Placental pericyte (primary cell): ENCODE measurements around the gene LIMA1. TPM values are rescaled to one million over a fixed set of nuclear protein-coding genes. Genes with fewer than 3 reads are reported as not detected.
A peak's percentile ranks its signal among the peaks of the same experiment; 100 is the strongest.

Experiments
- small RNA-seq: library from RNA; depleted of rRNA; stranded (forward); fragments of <200 nt; gene quantifications from one replicate; pipeline ENCODE3, GENCODE V24; 2012; ENCODE audit warnings: low replicate concordance
- total RNA-seq: library from RNA; depleted of rRNA; stranded (reverse); fragments of >200 nt; gene quantifications from 2 replicates; pipeline ENCODE4 v1.2.3, GENCODE V29; 2012

Gene LIMA1
- total RNA-seq = 85.1 and 157 TPM in 2 replicates

GRCh38 chr12:50283229-50283923 lies at the start of gene LIMA1:
Gene LIMA1 (minus strand): TSS chr12:50283520. CDS start chr12:50248751, 34,769 bp downstream.

DNA sequence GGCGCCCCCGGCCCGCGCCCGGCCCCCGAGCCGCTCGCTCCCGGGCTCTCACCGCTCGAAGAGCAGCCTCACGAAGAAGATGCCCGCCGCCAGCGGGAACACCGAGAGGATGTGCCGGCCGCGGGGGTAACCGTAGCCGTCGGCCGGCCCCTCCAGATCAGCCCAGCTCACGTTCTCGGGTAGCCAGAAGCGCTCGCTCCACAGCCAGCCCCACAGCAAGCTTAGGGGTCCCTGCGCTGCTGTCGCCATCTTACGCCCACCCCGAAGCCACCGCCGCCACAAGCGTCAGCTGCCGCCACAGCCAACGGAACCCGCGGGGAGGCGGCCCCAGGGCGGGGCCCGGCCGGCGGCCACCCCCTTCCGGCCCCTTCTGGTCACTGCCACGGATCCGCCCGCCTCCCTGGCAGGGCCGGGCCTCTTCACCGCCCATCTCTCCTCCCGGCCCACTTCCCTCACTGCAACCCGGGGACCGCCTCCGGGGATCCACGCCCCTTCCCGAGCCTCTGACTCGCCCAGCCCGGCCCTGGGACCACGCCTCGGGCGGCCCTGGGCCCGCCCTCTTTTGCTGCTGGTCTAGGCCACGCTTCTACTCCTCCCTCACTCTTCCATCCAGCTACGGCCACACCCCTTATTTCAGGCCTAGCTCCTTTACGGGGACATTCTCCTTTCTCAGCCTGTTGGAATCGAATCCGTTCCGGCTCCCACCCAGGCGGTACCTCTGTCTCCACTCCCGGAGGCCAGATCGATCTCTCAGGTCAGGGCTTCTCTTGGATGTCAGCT lies 116.1 kb downstream of the LIMA1 start, which contains the start of gene CERS5:
Gene CERS5, minus strand, starts transcription at position 321 of the 780 bp plus-strand sequence. Its CDS starts 72 bp downstream, at position 249.

Small RNAs within 50 kb of the gene (small RNA-seq; reads per million reads assigned to genes)
- gene MIR1293 (3.8 reads per million, percentile 83 among the genes with 10 or more reads in this experiment), gene RNU6-1093P (not detected)

Other genes starting within 250 kb of the LIMA1 start
- 0.72 and 3.5 TPM in 2 replicates for gene ASIC1, start 225.9 kb downstream of the LIMA1 start, total RNA-seq
- 52.3 and 89.6 TPM in 2 replicates for gene SMARCD1, start 198.2 kb downstream of the LIMA1 start, total RNA-seq
- not detected in 2 replicates for gene GPD1, start 179.5 kb downstream of the LIMA1 start, total RNA-seq
- gene COX14, start 171.3 kb downstream of the LIMA1 start, total RNA-seq = 28.8 and 29.8 TPM in 2 replicates
- gene CERS5, start 116.2 kb downstream of the LIMA1 start, total RNA-seq = 34.9 and 36.8 TPM in 2 replicates
- not detected in 2 replicates for gene FAM186A, start 113.1 kb upstream of the LIMA1 start, total RNA-seq
- gene LARP4, start 117.4 kb upstream of the LIMA1 start, total RNA-seq = 21.7 and 38.7 TPM in 2 replicates
- gene DIP2B, start 221.5 kb upstream of the LIMA1 start, total RNA-seq = 35.9 and 67.7 TPM in 2 replicates